NCI-H2081 treated with DMSO at 0.1 percent for 48 hours (cell line): ENCODE results near the gene GOLGA1.
"Not testable (repeated sequence)": the region's sequence is repeated elsewhere in the genome, so short reads cannot be mapped to it uniquely, and the experiment has no call there.

Source experiments
- DNase-seq: peaks from one replicate; lab custom pipeline; 2025; lab: John Stamatoyannopoulos, UW

GOLGA1 gene

GRCh38 chr9:124858330-124859046 is 82.4 kb downstream of the GOLGA1 start:
- DNase-seq: no peak

GRCh38 chr9:124857533-124858162 is 83.2 kb downstream of the GOLGA1 start:
- no peak for DNase-seq

GRCh38 chr9:124855944-124856765 is 84.7 kb downstream of the GOLGA1 start:
- no peak for DNase-seq

- DNase-seq: no peak
These were observed 85.3 kb downstream of the GOLGA1 start for GRCh38 chr9:124855566-124855943.

GRCh38 chr9:124854822-124855221 is 86.1 kb downstream of the GOLGA1 start:
- no peak for DNase-seq

GRCh38 chr9:124854161-124854560 is 86.7 kb downstream of the GOLGA1 start:
- no peak for DNase-seq

GRCh38 chr9:124853605-124854143 is 87.2 kb downstream of the GOLGA1 start:
- no peak for DNase-seq

- no peak for DNase-seq
These were observed 87.9 kb downstream of the GOLGA1 start, which contains the start of gene WDR38 for GRCh38 chr9:124852829-124853531. Gene WDR38, plus strand, starts transcription at chr9:124853460. Its CDS starts 72 bp downstream, at chr9:124853532.

- no peak for DNase-seq
These were observed 88.6 kb downstream of the GOLGA1 start for GRCh38 chr9:124852121-124852828.

- no peak for DNase-seq
These were observed 91.1 kb downstream of the GOLGA1 start for GRCh38 chr9:124849801-124850200.

- DNase-seq: no peak
These were observed 93.9 kb downstream of the GOLGA1 start for GRCh38 chr9:124846969-124847368.

GRCh38 chr9:124846467-124846866 is 94.4 kb downstream of the GOLGA1 start:
- not testable (repeated sequence) for DNase-seq

GRCh38 chr9:124844291-124844690 is 96.6 kb downstream of the GOLGA1 start:
- no peak for DNase-seq

GRCh38 chr9:124843456-124844034 is 97.3 kb downstream of the GOLGA1 start:
- no peak for DNase-seq

GRCh38 chr9:124841075-124841821 is 99.6 kb downstream of the GOLGA1 start:
- DNase-seq: no peak

- DNase-seq: no peak
These were observed 100.5 kb downstream of the GOLGA1 start for GRCh38 chr9:124840300-124840833.

- DNase-seq: no peak
These were observed 101.1 kb downstream of the GOLGA1 start for GRCh38 chr9:124839612-124840299.

GRCh38 chr9:124838567-124839275 is 102.2 kb downstream of the GOLGA1 start:
- DNase-seq: not testable (repeated sequence)
